Epidermal melanocyte (primary cell): ENCODE measurements around the gene NRP1.

Experiments
- DNase-seq: peaks from one replicate; pipeline ENCODE4 v3.0.0; 2011; ENCODE audit warnings: low spot score; ENCODE audit not compliant: insufficient read length

The NRP1 gene

GRCh38 chr10:33189363-33189762, 145.1 kb downstream of the NRP1 start:
- DNase-seq: no peak

GRCh38 chr10:33187427-33187999, 147.0 kb downstream of the NRP1 start:
- DNase-seq: no peak

DNA sequence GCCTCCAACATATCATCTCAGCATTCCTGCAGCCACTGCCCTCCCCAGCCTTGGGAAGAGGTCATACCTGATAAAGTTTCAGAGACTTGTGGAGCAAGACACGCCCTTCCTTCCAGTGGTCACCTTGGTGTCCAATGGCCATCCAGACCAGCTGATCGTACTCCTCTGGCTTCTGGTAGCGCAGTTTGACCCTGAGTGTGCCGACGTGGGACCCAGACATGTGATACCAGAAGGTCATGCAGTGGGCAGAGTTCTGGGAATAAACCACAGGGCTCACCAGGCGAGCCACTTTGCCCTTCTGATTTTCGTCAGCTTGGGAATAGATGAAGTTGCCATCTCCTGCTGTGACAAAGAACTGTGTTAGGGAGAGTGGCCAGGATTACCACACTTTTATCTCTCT, 148.3 kb downstream of the NRP1 start:
- DNase-seq: no peak

- no peak for DNase-seq
Measured at GRCh38 chr10:33183655-33184054, 150.8 kb downstream of the NRP1 start.

- DNase-seq: no peak
Measured at GRCh38 chr10:33180921-33181320, 153.5 kb downstream of the NRP1 start.

- DNase-seq: no peak
Measured at GRCh38 chr10:33180390-33180789, 154.1 kb downstream of the NRP1 start.

GRCh38 chr10:33179067-33179466, 155.4 kb downstream of the NRP1 start:
- DNase-seq: no peak

DNA sequence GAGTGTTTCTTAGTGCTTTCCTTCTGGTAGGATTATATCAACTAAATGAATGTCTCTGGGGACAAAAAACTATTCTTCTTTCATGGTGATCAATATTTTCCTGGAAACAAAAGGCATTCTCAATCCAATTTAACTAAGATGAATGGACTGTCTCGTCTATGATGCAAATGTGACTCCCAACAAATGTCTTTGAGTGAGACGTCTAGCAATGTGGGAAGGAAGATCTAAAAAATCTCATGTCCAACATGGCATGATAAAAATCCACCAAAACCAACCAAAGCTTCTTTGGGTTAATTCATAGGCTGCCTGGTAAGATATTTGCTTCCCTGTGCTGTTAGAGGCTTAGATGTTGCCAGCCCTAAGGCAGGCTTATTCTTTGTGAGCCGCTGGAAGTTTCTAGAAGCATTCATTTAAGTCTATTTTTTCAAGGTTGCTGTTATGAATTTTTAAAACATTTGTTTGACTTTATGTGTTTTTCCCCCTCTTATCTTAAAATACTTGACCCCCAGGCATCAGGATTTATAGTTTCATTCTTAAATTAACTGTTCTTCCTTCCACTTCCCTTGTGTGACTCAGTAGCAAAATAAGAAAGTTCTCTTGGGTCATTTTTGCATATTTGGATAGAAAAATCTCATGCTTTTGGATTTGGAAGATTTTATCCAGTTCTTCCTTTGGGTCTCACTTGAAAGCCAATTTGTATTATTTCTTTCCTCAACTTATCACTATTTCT, 156.3 kb downstream of the NRP1 start:
- no peak for DNase-seq

DNA sequence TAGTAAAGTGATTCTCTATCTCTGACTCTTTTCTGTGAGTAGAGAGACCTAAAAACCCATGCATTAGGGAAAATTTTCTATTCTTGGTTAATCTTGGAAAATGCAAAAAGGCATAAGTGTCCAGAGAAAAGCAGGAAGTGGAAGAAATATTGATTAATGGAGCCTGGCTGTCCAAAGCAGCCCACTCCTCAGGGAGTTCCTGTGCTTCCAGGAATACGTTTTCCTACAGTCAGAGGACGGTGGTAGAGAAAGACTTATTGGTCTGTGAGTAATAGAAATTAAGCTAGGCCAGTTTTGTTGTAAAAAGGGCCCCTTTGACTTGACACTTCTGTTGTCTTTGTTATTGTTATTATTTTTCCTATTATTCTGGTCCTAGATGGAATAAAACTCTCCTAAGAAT, 157.8 kb downstream of the NRP1 start:
- DNase-seq: no peak

DNA sequence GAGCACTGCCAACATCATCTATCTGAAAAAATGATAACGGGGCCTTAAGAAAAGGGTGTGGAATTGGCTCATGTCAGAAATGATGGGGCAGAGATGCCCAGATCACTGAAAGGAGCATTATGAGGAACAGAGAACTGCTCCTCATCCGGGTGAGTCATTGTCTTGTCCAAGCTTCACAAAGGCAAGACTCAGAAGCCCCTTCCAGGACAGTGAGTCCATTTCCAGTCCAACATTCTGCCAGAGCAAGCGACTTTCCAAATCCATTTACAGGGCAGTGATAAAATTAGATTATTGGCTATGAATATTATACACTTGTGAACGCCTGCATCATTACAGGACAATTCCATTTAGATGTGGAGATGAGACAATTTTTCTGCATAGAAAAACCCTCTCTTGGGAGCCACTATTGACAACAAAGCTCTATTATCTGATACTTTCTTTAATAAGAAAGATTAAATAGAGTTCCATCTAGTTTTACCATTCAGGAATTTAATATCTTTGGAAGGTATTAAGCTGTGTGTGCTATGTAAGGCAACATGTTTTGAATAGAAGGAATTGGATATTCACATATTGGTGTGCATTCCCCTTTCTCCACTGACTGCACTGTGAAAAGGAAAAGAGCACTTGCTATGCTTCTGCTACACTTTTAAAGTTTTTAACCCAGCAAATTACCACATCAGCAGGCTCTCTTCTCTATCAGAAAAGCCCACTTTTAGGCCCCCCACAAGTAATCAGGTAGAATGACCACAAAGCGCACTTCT, 159.6 kb downstream of the NRP1 start:
- DNase-seq: no peak

DNA sequence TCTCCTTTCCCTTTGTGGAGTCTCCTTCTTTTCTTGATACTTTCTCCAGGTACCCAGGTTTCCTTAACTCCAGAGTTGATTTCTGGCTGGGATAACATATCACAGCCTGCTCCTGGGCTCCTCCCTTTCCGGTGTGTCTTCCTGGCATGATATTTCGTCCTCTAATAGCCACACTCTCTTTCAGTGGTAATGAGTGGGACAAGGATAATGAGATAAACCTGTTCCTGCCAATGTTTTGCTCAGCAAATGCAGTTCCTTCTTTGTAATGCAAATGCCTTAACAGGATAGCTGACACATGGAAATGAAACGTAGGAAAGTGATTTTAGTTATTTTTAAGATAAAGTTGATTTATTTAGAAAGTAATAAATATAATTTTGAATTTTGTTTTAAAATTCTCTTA, 168.6 kb downstream of the NRP1 start:
- DNase-seq: no peak

GRCh38 chr10:33164060-33164709, 170.3 kb downstream of the NRP1 start:
- no peak for DNase-seq

- DNase-seq: no peak
Measured at GRCh38 chr10:33162248-33162575, 172.3 kb downstream of the NRP1 start.

DNA sequence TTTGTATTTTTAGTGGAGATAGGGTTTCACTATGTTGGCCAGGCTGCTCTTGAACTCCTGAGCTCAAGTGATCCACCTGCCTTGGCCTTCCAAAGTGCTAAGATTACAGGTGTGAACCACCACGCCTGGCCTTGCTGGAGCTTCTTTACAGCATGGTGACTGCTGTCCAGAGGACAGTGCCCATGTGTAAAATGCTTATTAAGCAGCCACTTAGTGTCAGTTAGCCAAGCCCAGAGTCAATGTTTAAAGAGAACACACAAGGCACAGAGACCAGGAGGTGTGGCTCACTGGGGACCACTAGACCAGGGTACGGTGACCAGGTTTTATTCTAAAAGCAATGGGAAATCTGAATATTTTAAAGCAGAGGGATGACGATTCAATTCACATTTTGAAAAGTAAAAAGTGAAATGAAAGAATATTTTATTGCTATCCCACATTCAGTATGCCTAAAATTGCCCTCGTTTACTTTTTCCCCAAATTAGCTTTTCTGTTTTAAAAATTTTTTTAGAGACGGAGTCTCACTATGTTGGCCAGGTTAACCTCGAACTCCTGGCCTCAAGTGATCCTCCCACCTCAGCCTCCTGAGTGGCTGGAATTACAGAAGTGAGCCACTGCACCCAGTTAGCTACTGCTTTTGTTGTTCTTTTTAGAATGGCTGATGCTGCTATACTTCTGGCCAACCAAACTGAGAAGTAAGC, 172.8 kb downstream of the NRP1 start:
- DNase-seq: no peak

- no peak for DNase-seq
Measured at GRCh38 chr10:33160151-33160550, 174.3 kb downstream of the NRP1 start.

DNA sequence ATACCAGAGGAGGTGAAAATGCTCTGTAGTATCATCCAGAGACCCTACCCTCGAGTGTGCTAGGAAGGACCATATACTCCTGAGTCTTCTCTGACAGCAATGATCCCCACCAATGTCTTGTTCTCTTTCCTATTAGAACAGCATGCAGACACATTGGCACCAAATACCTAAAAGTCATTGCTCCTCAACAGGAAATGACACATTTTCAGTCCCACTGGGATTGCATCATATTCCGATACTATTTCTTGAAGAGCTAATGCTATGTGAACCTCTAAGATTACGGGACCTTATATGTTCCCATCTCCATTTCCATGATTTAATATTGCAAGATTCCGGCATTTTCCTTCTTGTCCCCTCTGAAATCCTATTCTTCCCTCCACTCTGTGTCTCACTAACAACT, 177.4 kb downstream of the NRP1 start:
- no peak for DNase-seq

DNA sequence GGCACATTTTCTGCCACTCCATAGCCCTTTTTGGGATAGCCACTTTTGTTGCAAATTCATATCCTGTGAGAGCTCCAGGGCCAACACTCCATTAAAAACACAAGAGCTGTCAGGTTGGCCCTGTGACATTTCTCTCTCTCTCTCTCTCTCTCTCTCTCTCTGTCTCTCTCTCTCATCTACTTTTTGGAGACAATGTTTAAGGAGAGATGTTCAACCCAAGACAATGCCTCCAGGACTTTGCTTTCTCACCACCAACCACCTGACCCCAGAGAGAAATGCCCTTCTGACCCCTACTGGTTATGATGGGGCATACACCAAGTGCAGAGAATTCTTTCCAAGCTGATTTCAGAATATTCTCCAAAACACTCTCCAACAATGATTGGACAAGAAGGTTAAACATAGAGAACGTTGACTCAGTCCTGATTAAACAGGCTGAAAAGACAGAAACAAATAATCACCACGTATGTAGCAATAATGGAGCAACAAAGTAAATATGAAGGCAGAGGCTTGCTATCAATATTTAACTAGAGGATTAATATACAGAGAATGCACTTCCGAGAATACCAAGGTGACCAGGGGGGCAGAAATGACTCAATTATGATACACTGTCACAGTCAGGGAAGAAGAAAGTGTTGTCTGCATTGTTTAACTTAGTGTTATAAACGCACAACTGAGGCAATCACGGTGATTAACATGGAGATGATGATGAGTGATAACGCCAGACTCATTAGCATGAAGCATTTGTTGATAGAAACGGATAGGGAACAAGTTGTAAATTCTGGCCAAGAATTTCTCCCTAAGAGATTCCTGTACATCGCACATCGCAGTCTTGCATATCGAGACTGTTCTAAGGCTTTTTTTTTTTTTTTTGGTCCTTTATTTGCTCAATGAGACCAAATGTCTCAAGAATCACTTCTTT, 178.5 kb downstream of the NRP1 start:
- DNase-seq: no peak

GRCh38 chr10:33154590-33154989, 179.9 kb downstream of the NRP1 start:
- no peak for DNase-seq

- no peak for DNase-seq
Measured at GRCh38 chr10:33153968-33154327, 180.5 kb downstream of the NRP1 start.

- no peak for DNase-seq
Measured at GRCh38 chr10:33153251-33153967, 181.1 kb downstream of the NRP1 start.
